Fibroblast of mammary gland (primary cell): ENCODE data around the gene NRXN3.

Source experiments
- DNase-seq: peaks from one replicate; pipeline ENCODE4 v3.0.0-alpha.2; 2010; ENCODE audit warnings: low read depth
- H3K4me3 ChIP-seq: 2 replicates; pipeline ENCODE4 v1.5.1; 2011; ENCODE audit warnings: low read depth, mild to moderate bottlenecking, low read length, moderate library complexity; ENCODE audit not compliant: control insufficient read depth
- CTCF ChIP-seq: conservative IDR thresholded peaks from 2 replicates; pipeline ENCODE4 v1.5.1; 2011; ENCODE audit warnings: low read depth, low read length, inconsistent platforms; ENCODE audit not compliant: control insufficient read depth, insufficient read depth

NRXN3 gene

GRCh38 chr14:79834868-79835267 lies 1664.7 kb downstream of the NRXN3 start:
- no peak overlapping the region for H3K4me3 ChIP-seq
- DNase-seq, result peak; percentile 18
- TF ChIP-seq CTCF, result no peak

- TF ChIP-seq CTCF, result no peak
- no peak overlapping the region for H3K4me3 ChIP-seq
- DNase-seq, result peak; percentile 52
Measured at GRCh38 chr14:79836577-79836976, 1666.4 kb downstream of the NRXN3 start.

GRCh38 chr14:79837699-79838098 lies 1667.5 kb downstream of the NRXN3 start:
- no peak overlapping the region for H3K4me3 ChIP-seq
- TF ChIP-seq CTCF, result no peak
- DNase-seq, result no peak

- no peak overlapping the region for H3K4me3 ChIP-seq
- DNase-seq, result peak; percentile 11
- TF ChIP-seq CTCF, result no peak
Measured at GRCh38 chr14:79840103-79840502, 1669.9 kb downstream of the NRXN3 start.

- no peak overlapping the region for H3K4me3 ChIP-seq
- DNase-seq, result no peak
- TF ChIP-seq CTCF, result no peak
Measured at GRCh38 chr14:79840831-79841230, 1670.7 kb downstream of the NRXN3 start.

- H3K4me3 ChIP-seq, result no peak overlapping the region
- no peak for TF ChIP-seq CTCF
- no peak for DNase-seq
Measured at GRCh38 chr14:79841433-79841832, 1671.3 kb downstream of the NRXN3 start.

- DNase-seq, result peak; percentile 91
- no peak overlapping the region for H3K4me3 ChIP-seq
- no peak for TF ChIP-seq CTCF
Measured at GRCh38 chr14:79842270-79842669, 1672.1 kb downstream of the NRXN3 start.
